K562 (cell line): ENCODE data around the gene MAGEB1. TPM values are rescaled to one million over a fixed set of nuclear protein-coding genes. Genes with fewer than 3 reads are reported as not detected.

Experiments used
- ASH1L ChIP-seq: fragments of 450-650 bp; IDR thresholded peaks from 2 replicates; pipeline ENCODE4 v1.6.1; 2018; ENCODE audit warnings: borderline replicate concordance, mild to moderate bottlenecking, low read depth; ENCODE audit not compliant: partially characterized antibody
- ATF7 ChIP-seq: fragments of 450-650 bp; IDR thresholded peaks from 2 replicates; pipeline ENCODE4 v1.7.1; 2014; ENCODE audit warnings: mild to moderate bottlenecking, moderate library complexity
- BMI1 ChIP-seq: fragments of 150-350 bp; IDR thresholded peaks from 2 replicates; pipeline ENCODE4 v1.6.1; 2014; ENCODE audit warnings: low read length
- CEBPB ChIP-seq: fragments of 450-650 bp; IDR thresholded peaks from 2 replicates; pipeline ENCODE4 v1.6.1; 2016; ENCODE audit warnings: missing genetic modification characterization, missing compliant biosample characterization
- CHD1 ChIP-seq: fragments of 200-600 bp; sonication (generic); IDR thresholded peaks from one replicate; pipeline ENCODE4 v1.6.1; 2012; ENCODE audit warnings: mild to moderate bottlenecking, moderate library complexity, low read length, inconsistent platforms
- EP400 ChIP-seq: fragments of 450-650 bp; IDR thresholded peaks from 2 replicates; pipeline ENCODE4 v1.6.1; 2017; ENCODE audit warnings: antibody characterized with exemption, mild to moderate bottlenecking, moderate library complexity
- GABPA ChIP-seq: fragments of 200-800 bp; sonication (Bioruptor generic); conservative IDR thresholded peaks from 2 replicates; pipeline ENCODE4 v1.6.1; 2016; ENCODE audit warnings: low read depth, missing genetic modification characterization, missing compliant biosample characterization
- HNRNPH1 ChIP-seq: fragments of 200-400 bp; formaldehyde crosslinking; optimal IDR thresholded peaks from 2 replicates; pipeline ENCODE3; 2017; ENCODE audit warnings: low read depth, mild to moderate bottlenecking, low read length, moderate library complexity
- JUN ChIP-seq, 2 experiments: sonication (generic) in 1 of 2; formaldehyde crosslinking in 1 of 2; IDR thresholded peaks; 2 replicates each; pipeline versions ENCODE4 v1.6.1 to v1.8.0; 2012 to 2022; ENCODE audit warnings: borderline replicate concordance in 2 of 2, mild to moderate bottlenecking in 2 of 2, improper control_type of control experiment in 1 of 2, low read depth in 1 of 2, low read length in 1 of 2, missing genetic modification reagents in 1 of 2
- KAT2B ChIP-seq: IDR thresholded peaks from one replicate; pipeline ENCODE4 v1.6.1; 2012; ENCODE audit warnings: low read depth, mild to moderate bottlenecking, control low read depth, inconsistent platforms, low read length, moderate library complexity
- KLF10 ChIP-seq: fragments of 250-450 bp; sonication (Bioruptor Pico); IDR thresholded peaks from 2 replicates; pipeline ENCODE4 v1.6.1; 2021; ENCODE audit warnings: matching md5 sums
- NCOA1 ChIP-seq: fragments of 450-650 bp; IDR thresholded peaks from 2 replicates; pipeline ENCODE4 v1.6.1; 2016; ENCODE audit warnings: low read depth
- NEUROD1 ChIP-seq: fragments of 150-350 bp; IDR thresholded peaks from 2 replicates; pipeline ENCODE4 v1.6.1; 2014; ENCODE audit warnings: borderline replicate concordance, low read length, low read depth; ENCODE audit not compliant: partially characterized antibody
- POLR2G ChIP-seq: fragments of 200-400 bp; formaldehyde crosslinking; IDR thresholded peaks from 2 replicates; pipeline ENCODE4 v1.6.1; 2017; ENCODE audit warnings: low read depth, mild to moderate bottlenecking, antibody characterized with exemption, low read length, moderate library complexity
- PTRF ChIP-seq: fragments of 450-650 bp; IDR thresholded peaks from 2 replicates; pipeline ENCODE4 v1.6.1; 2016; ENCODE audit warnings: mild to moderate bottlenecking, missing genetic modification characterization, missing compliant biosample characterization
- RBFOX2 ChIP-seq: fragments of 200-400 bp; formaldehyde crosslinking; IDR thresholded peaks from 2 replicates; pipeline ENCODE4 v1.6.1; 2017; ENCODE audit warnings: low read depth, mild to moderate bottlenecking, low read length, moderate library complexity
- TAF15 ChIP-seq: fragments of 200-400 bp; formaldehyde crosslinking; IDR thresholded peaks from 2 replicates; pipeline ENCODE4 v1.6.1; 2017; ENCODE audit warnings: mild to moderate bottlenecking, low read depth, low read length, moderate library complexity
- UBTF ChIP-seq, 2 experiments: IDR thresholded peaks; 2 replicates each; pipeline ENCODE4 v1.6.1; 2012; ENCODE audit warnings: improper control_type of control experiment in 2 of 2, low read depth in 2 of 2, low read length in 2 of 2, borderline replicate concordance in 1 of 2
- ZC3H11A ChIP-seq: IDR thresholded peaks from 2 replicates; pipeline ENCODE4 v1.6.1; 2012; ENCODE audit warnings: low read depth, low read length, improper control_type of control experiment
- ZNF444 ChIP-seq: fragments of 250-450 bp; sonication (Bioruptor Pico); IDR thresholded peaks from 2 replicates; pipeline ENCODE4 v1.4.0; 2020; ENCODE audit warnings: mild to moderate bottlenecking, moderate library complexity
- ZNF586 ChIP-seq: fragments of 450-650 bp; formaldehyde crosslinking; conservative IDR thresholded peaks from 2 replicates; pipeline ENCODE4 v1.4.0; 2020; ENCODE audit warnings: mild to moderate bottlenecking, moderate library complexity
- ZNF76 ChIP-seq: fragments of 250-450 bp; sonication (Bioruptor Pico); IDR thresholded peaks from 2 replicates; pipeline ENCODE4 v1.4.0; 2020; ENCODE audit warnings: mild to moderate bottlenecking, moderate library complexity, borderline replicate concordance
- polyA plus RNA-seq, 8 experiments: library from polyadenylated mRNA; depleted of rRNA in 4 of 8; stranded (reverse) in 5 of 8; unstranded in 3 of 8; fragments of >200 nt; fragmentation: Nextera tagmentation in 2 of 8; fragmentation: Illumina TruSeq in 1 of 8; extraction: Ambion mirVana in 2 of 8; extraction: Trizol in 1 of 8; gene quantifications; 2 replicates each; pipeline versions ENCODE4 v1.2.1 to v1.2.3, GENCODE V29; 2011 to 2014; ENCODE audit warnings: inconsistent platforms in 1 of 8, missing spikeins in 1 of 8
- total RNA-seq, 7 experiments: library from RNA; depleted of rRNA in 6 of 7; stranded (reverse); fragments of >200 nt in 6 of 7; fragmentation: Illumina TruSeq in 2 of 7; extraction: Trizol in 2 of 7; gene quantifications; 2 replicates each; pipeline versions ENCODE4 v1.2.1 to v1.2.3, GENCODE V29; 2011 to 2021; ENCODE audit warnings: low replicate concordance in 1 of 7
- TF ChIP-seq, protein P1 (sequence below): fragments of 450-650 bp; formaldehyde crosslinking; IDR thresholded peaks from 2 replicates; pipeline ENCODE4 v1.4.0; 2020; ENCODE audit warnings: mild to moderate bottlenecking, mixed read lengths

MAGEB1 gene
- total and polyA plus RNA-seq, 9 of the 15 experiments (the other 6 are each of a cell fraction or from before 2014, with no cell fraction given), result 32.6 to 100 (median 43.4) TPM

DNA sequence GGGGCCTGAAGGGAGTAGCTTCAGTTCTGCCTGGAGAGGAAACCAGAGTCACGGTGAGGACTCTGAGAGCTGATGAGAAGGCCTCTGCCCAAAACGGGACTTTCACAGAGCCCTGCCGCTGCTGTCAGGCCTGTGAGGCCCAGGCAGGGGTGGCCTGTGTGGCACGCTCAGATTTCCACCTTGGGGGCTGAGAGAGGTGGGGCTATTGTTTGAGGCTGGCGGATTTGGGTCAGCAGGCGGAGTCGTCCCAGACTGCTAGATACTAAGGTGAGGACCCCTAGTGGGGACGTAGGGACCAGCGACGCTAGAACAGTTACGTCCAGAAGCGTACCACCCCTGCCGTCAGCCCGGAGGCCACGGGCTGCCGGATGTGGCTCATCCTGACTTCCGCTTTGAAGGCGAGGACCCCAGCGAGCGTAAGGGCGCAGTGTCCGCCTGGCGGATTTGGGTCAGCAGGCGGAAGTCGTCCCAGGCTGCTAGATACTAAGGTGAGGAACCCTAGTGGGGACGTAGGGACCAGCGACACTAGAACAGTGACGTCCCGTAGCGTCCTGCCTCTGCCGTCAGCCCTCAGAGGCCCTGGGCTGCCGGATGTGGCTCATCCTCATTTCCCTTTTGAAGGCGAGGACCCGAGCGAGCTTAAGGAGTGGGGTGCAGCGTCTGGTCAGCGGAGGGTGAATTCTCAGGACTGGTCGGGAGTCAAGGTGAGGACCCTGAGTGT is at the start of gene MAGEB1 (continued):
- TF ChIP-seq UBTF (IDR thresholded peaks at IDR 0.05; ENCODE audit: borderline replicate concordance in 1 of 2, low read depth in 2 of 2, low read length in 2 of 2) (no peak), JUN (IDR thresholded peaks at IDR 0.05; ENCODE audit: borderline replicate concordance, low read depth, low read length) (0 out of 2 replicates have a peak, but pooled peaks have one; percentile 22), JUN (CRISPR knock-in tag; IDR thresholded peaks at IDR 0.05; ENCODE audit: borderline replicate concordance) (no peak), KLF10 (CRISPR knock-in tag) (no peak), ASH1L (no peak), CHD1 (no peak), NCOA1 (peak; percentile 77; the same call in 1 of the 2 replicates), KAT2B (no peak), POLR2G (peak; percentile 84), TAF15 (no peak), ZNF76 (no peak), EP400 (no peak), CEBPB (tag) (no peak), ZNF444 (CRISPR knock-in tag) (no peak), RBFOX2 (peak; percentile 86), ZC3H11A (no peak), NEUROD1 (no peak), PTRF (tag) (no peak), BMI1 (no peak), HNRNPH1 (no peak), GABPA (tag) (peak; percentile 95), ATF7 (peak; percentile 69; the same call in 1 of the 2 replicates), ZNF586 (CRISPR knock-in tag) (no peak)
- TF ChIP-seq, protein P1, sequence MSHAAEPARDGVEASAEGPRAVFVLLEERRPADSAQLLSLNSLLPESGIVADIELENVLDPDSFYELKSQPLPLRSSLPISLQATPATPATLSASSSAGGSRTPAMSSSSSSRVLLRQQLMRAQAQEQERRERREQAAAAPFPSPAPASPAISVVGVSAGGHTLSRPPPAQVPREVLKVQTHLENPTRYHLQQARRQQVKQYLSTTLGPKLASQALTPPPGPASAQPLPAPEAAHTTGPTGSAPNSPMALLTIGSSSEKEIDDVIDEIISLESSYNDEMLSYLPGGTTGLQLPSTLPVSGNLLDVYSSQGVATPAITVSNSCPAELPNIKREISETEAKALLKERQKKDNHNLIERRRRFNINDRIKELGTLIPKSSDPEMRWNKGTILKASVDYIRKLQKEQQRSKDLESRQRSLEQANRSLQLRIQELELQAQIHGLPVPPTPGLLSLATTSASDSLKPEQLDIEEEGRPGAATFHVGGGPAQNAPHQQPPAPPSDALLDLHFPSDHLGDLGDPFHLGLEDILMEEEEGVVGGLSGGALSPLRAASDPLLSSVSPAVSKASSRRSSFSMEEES (CRISPR knock-in tag), result no peak
